GM23248 (cell line): Measurements from ENCODE around the gene PPIL4. TPM values are rescaled to one million over a fixed set of nuclear protein-coding genes. Genes with fewer than 3 reads are reported as not detected.

Experiments used
- DNase-seq: peaks from one replicate; pipeline ENCODE4 v3.0.0-alpha.2; 2015
- H2AFZ ChIP-seq: fragments of 200-600 bp; sonication (generic); 2 replicates; pipeline ENCODE4 v1.6.1; 2016; ENCODE audit warnings: antibody characterized with exemption
- H3F3A ChIP-seq: fragments of 200-600 bp; sonication (generic); 2 replicates; pipeline ENCODE4 v1.6.1; 2016; ENCODE audit warnings: mild to moderate bottlenecking, antibody characterized with exemption, mixed run types; ENCODE audit not compliant: insufficient read depth
- H3K27ac ChIP-seq: fragments of 200-600 bp; sonication (generic); 2 replicates; pipeline ENCODE4 v1.5.1; 2016; ENCODE audit warnings: mild to moderate bottlenecking
- H3K27me3 ChIP-seq: fragments of 200-600 bp; sonication (generic); replicated peaks from 2 replicates; pipeline ENCODE4 v1.6.1; 2016; ENCODE audit warnings: mild to moderate bottlenecking; ENCODE audit not compliant: insufficient read depth
- H3K36me3 ChIP-seq: fragments of 200-600 bp; sonication (generic); 2 replicates; pipeline ENCODE4 v1.6.1; 2016; ENCODE audit warnings: low read depth, mild to moderate bottlenecking
- H3K4me1 ChIP-seq: fragments of 200-600 bp; sonication (generic); 2 replicates; pipeline ENCODE4 v1.6.1; 2016; ENCODE audit warnings: mild to moderate bottlenecking; ENCODE audit not compliant: insufficient read depth
- H3K4me2 ChIP-seq: fragments of 200-600 bp; sonication (generic); one replicate; pipeline ENCODE4 v1.6.1; 2016; ENCODE audit warnings: mild to moderate bottlenecking; ENCODE audit not compliant: unreplicated experiment
- H3K4me3 ChIP-seq: fragments of 200-600 bp; sonication (generic); 2 replicates; pipeline ENCODE4 v1.5.1; 2016; ENCODE audit warnings: mild to moderate bottlenecking
- H3K79me2 ChIP-seq: fragments of 200-600 bp; sonication (generic); 2 replicates; pipeline ENCODE4 v1.6.1; 2016; ENCODE audit warnings: mild to moderate bottlenecking; ENCODE audit not compliant: insufficient read depth
- H3K9ac ChIP-seq: fragments of 200-600 bp; sonication (generic); 2 replicates; pipeline ENCODE4 v1.6.1; 2016; ENCODE audit warnings: mild to moderate bottlenecking
- H3K9me2 ChIP-seq: fragments of 200-600 bp; sonication (generic); 2 replicates; pipeline ENCODE4 v1.6.1; 2016; ENCODE audit warnings: mixed run types, mild to moderate bottlenecking, moderate library complexity; ENCODE audit not compliant: insufficient read depth
- H3K9me3 ChIP-seq: fragments of 200-600 bp; sonication (generic); one replicate; pipeline ENCODE4 v1.6.1; 2017; ENCODE audit warnings: low read depth
- H4K20me1 ChIP-seq: fragments of 200-600 bp; sonication (generic); 2 replicates; pipeline ENCODE4 v1.6.0; 2016; ENCODE audit not compliant: insufficient read depth
- EZH2 ChIP-seq: fragments of 200-600 bp; sonication (generic); IDR thresholded peaks from 2 replicates; pipeline ENCODE4 v1.6.1; 2018; ENCODE audit warnings: antibody characterized with exemption, mild to moderate bottlenecking; ENCODE audit not compliant: insufficient read depth, poor library complexity, severe bottlenecking
- EZH2phosphoT487 ChIP-seq: fragments of 200-600 bp; sonication (generic); IDR thresholded peaks from 2 replicates; pipeline ENCODE4 v1.6.1; 2018; ENCODE audit warnings: antibody characterized with exemption, moderate library complexity, mild to moderate bottlenecking, low read depth; ENCODE audit not compliant: insufficient read depth
- WGBS, 2 experiments: methylation state at CpG; one replicate each; pipeline ENCODE4 v1.1.6; 2015 to 2017; ENCODE audit warnings: low lambda C conversion rate in 2 of 2, low coverage in 1 of 2; ENCODE audit errors: missing lambda C conversion rate in 2 of 2; 5-methylcytosine and 5-hydroxymethylcytosine counted together
- in situ Hi-C: fragments of 300-500 bp; cut with MboI; formaldehyde crosslinking; loops from 2 replicates; pipeline ENCODE4 v1.15.0; 2020
- polyA plus RNA-seq: library from polyadenylated mRNA; unstranded; fragments of >200 nt; fragmentation: Nextera tagmentation; extraction: Ambion mirVana; gene quantifications from 2 replicates; pipeline ENCODE4 v1.2.1, GENCODE V29; 2016
- total RNA-seq: library from RNA; depleted of rRNA; stranded (reverse); fragments of >200 nt; shearing (Covaris generic); gene quantifications from 2 replicates; pipeline ENCODE4 v1.2.3, GENCODE V29; 2014

The PPIL4 gene
- total and polyA plus RNA-seq, 2 experiments from 2014 or later = 32.2 to 43.0 TPM

DNA sequence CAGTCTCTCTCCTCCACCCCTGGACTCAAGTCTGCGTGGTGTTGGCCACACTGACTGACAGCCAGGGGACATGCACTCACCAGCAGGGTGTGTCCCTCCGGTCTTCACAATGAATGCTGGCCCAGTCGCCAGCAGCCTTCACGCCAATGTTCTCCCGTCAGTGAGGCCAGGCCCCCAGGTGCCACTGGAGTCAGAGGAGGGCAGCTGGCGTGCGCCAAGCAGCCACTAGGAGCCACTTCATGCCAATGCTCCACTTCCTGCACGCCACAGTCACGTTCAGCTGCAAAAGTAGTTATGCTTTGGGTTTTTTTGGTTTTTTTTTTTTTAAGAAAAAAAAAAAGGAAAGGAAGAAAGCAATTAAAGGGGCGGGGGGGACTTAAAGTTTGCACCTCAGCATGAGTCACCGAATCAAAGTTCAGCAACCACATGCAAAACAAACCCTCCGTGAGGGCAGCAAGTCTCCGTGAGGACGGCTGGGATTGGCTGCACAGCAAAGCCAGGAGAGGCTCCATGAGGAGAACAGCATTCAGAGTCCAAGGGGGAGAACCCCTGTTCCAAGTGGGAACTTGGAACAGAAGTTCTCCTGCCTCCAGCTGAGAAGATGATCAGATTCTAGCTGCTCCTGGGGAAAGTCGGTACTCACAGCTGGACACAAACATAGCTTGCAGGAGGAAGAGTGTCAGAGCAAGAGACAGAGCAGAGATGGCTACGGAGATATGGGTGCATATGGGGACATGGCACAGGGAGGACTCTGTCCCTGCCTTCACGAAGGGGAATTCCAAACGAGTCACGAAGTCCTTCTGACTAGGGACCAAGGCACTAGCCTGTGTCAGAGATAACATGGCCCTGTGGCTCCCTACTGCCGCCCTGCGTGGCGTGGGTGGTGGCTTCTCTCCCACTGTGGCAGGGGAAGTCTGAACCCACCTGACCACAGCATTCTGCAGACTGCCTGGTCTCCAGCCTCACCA lies 60.8 kb downstream of the PPIL4 start, which contains the start of gene ZC3H12D:
ZC3H12D (minus strand) TSS at position 282 of the 968 bp plus-strand sequence. CDS start 10,471 bp downstream, outside the sequence.
- H4K20me1 ChIP-seq = no peaks in the 10 kb centered on the region
- no peaks in the 10 kb centered on the region for H3F3A ChIP-seq
- H3K4me2 ChIP-seq = no peak within 1 kb of the TSS
- H3K36me3 ChIP-seq = no peaks in the 10 kb centered on the region
- H3K79me2 ChIP-seq = no peaks in the 10 kb centered on the region
- no peaks in the 10 kb centered on the region for H3K9me3 ChIP-seq
- peak within 1 kb of the TSS; percentile 9; the same call in 1 of the 2 replicates for H2AFZ ChIP-seq
- in situ Hi-C loops = no loop called here
- H3K4me1 ChIP-seq = peaks cover 13% of the 10 kb centered on the region
- H3K4me3 ChIP-seq = peak within 1 kb of the TSS; percentile 6; the same call in 1 of the 2 replicates
- no peaks in the 10 kb centered on the region for H3K9me2 ChIP-seq
- H3K9ac ChIP-seq = no peak within 1 kb of the TSS
- TF ChIP-seq EZH2 (no peak), EZH2phosphoT487 (no peak)
- peak; percentile 52 for DNase-seq
- no peak within 1 kb of the TSS for H3K27ac ChIP-seq
- WGBS, 2 experiments = 38% methylated on average over 22 of the region's 22 CpGs
- H3K27me3 ChIP-seq = no peaks in the 10 kb centered on the region

DNA sequence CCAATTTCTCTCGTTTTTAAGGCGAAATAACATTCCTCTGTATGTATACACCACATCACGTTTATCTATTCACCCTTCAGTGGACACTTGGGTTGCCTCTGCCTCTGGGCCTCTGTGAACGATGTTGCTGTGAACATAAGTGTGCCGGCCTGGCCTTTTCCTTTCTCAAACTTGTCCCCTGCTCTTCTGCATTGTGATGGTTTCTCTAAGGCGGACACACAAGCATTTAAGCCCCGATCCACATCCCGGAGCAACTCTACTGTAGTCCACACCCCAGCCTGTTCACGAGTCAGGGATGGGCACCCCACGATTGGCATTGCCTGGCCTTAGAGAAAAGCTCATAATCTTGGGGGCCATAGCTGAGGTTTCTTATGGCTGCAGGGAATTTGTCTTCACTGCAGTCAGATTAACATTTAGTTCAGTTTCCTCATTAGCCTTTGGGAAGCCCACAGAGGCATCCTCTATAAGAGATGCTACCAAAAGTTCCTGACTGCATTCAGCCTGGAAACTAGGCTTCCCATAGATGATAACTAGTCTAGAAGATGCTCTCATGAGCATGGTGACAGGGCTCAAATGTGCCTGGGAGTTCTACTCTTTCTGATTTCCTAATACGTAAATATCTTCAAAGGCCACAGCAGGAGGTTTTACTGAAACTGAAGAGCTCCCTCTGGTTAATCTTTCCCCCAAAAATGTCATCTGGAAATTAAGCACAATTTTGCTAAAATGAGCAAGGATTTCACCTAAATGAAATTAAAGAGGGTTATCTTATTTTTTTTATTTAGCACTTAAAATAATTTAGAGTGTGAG lies 61.8 kb downstream of the PPIL4 start:
- no peaks in the 10 kb centered on the region for H3K9me2 ChIP-seq
- no peaks in the 10 kb centered on the region for H3K9me3 ChIP-seq
- H3K4me1 ChIP-seq = peaks cover 13% of the 10 kb centered on the region
- H3K36me3 ChIP-seq = no peaks in the 10 kb centered on the region
- WGBS, 2 experiments = 84 to 90% methylated on average over 11 of the region's 11 CpGs
- in situ Hi-C loops = no loop called here
- H3K4me3 ChIP-seq = no peak overlapping the region
- peak overlapping the region; percentile 9; the same call in 1 of the 2 replicates for H2AFZ ChIP-seq
- no peak overlapping the region for H3K4me2 ChIP-seq
- no peaks in the 10 kb centered on the region for H3K27me3 ChIP-seq
- no peaks in the 10 kb centered on the region for H3K79me2 ChIP-seq
- no peak overlapping the region for H3K9ac ChIP-seq
- no peak for TF ChIP-seq EZH2phosphoT487
- TF ChIP-seq EZH2 = no peak
- no peak for DNase-seq
- no peaks in the 10 kb centered on the region for H4K20me1 ChIP-seq
- no peaks in the 10 kb centered on the region for H3F3A ChIP-seq
- no peak overlapping the region for H3K27ac ChIP-seq

- in situ Hi-C loops = no loop called here
- peaks cover 13% of the 10 kb centered on the region; the same call in 1 of the 2 replicates for H3K4me1 ChIP-seq
- no peak for DNase-seq
- no peak overlapping the region for H3K27ac ChIP-seq
- 94 to 96% methylated on average over 3 of the region's 3 CpGs for WGBS, 2 experiments
- no peaks in the 10 kb centered on the region for H3K79me2 ChIP-seq
- no peak overlapping the region for H2AFZ ChIP-seq
- TF ChIP-seq EZH2phosphoT487 (no peak), EZH2 (no peak)
- no peaks in the 10 kb centered on the region for H3F3A ChIP-seq
- no peaks in the 10 kb centered on the region for H3K9me3 ChIP-seq
- no peak overlapping the region for H3K4me3 ChIP-seq
- no peaks in the 10 kb centered on the region for H3K36me3 ChIP-seq
- H3K27me3 ChIP-seq = no peaks in the 10 kb centered on the region
- no peak overlapping the region for H3K4me2 ChIP-seq
- H4K20me1 ChIP-seq = no peaks in the 10 kb centered on the region
- H3K9ac ChIP-seq = no peak overlapping the region
- H3K9me2 ChIP-seq = no peaks in the 10 kb centered on the region
Observed at GRCh38 chr6:149483334-149483725, 62.5 kb downstream of the PPIL4 start.

GRCh38 chr6:149482545-149483333 lies 63.1 kb downstream of the PPIL4 start:
- in situ Hi-C loops = no loop called here
- H2AFZ ChIP-seq = peak overlapping the region; percentile 97

More at GRCh38 chr6:149482545-149483333, 63.1 kb downstream of the PPIL4 start:
- no peaks in the 10 kb centered on the region for H4K20me1 ChIP-seq
- WGBS, 2 experiments = 79 to 80% methylated on average over 12 to 14 of the region's 14 CpGs
- no peaks in the 10 kb centered on the region for H3K27me3 ChIP-seq
- no peaks in the 10 kb centered on the region for H3K9me2 ChIP-seq
- peak overlapping the region; percentile 59 for H3K4me3 ChIP-seq
- H3K4me2 ChIP-seq = peak overlapping the region; percentile 73
- no peak for DNase-seq
- no peaks in the 10 kb centered on the region for H3K36me3 ChIP-seq
- no peaks in the 10 kb centered on the region for H3F3A ChIP-seq
- no peaks in the 10 kb centered on the region for H3K79me2 ChIP-seq
- no peaks in the 10 kb centered on the region for H3K9me3 ChIP-seq
- peaks cover 13% of the 10 kb centered on the region; the same call in 1 of the 2 replicates for H3K4me1 ChIP-seq
- H3K27ac ChIP-seq = no peak overlapping the region
- peak overlapping the region; percentile 63; the same call in 1 of the 2 replicates for H3K9ac ChIP-seq
- no peak for TF ChIP-seq EZH2phosphoT487
